Natural killer cell (primary cell): ENCODE measurements around the gene UBR2. TPM values are rescaled to one million over a fixed set of nuclear protein-coding genes. Genes with fewer than 3 reads are reported as not detected.

Experiments
- ATAC-seq, 3 donors: fragments of 150-1000 bp in 2 of 3; fragments of 200-7000 bp in 1 of 3; cut with Tn5 transposase; 1 replicate in 1 of 3; 2 replicates in 2 of 3; pipeline ENCODE4 v1.10.0; 2021; ENCODE audit warnings: mild to moderate bottlenecking in 2 of 3, moderate library complexity in 2 of 3
- DNase-seq, 2 donors: peaks; one replicate each; pipeline versions ENCODE4 v3.0.0 to v3.0.0-alpha.2; 2013 to 2021; ENCODE audit warnings: mixed read lengths in 1 of 2
- H3K27ac ChIP-seq: one replicate; pipeline ENCODE4 v1.5.1; 2013; ENCODE audit warnings: mild to moderate bottlenecking, low read length
- H3K27me3 ChIP-seq: one replicate; pipeline ENCODE4 v1.6.1; 2013; ENCODE audit warnings: low read length; ENCODE audit not compliant: control insufficient read depth, insufficient read depth
- H3K36me3 ChIP-seq: one replicate; pipeline ENCODE4 v1.6.1; 2013; ENCODE audit warnings: low read length; ENCODE audit not compliant: control insufficient read depth, insufficient read depth
- H3K4me1 ChIP-seq: one replicate; pipeline ENCODE4 v1.6.1; 2013; ENCODE audit warnings: low read length; ENCODE audit not compliant: control insufficient read depth, insufficient read depth
- H3K4me3 ChIP-seq: one replicate; pipeline ENCODE4 v1.5.1; 2013; ENCODE audit warnings: low read length
- H3K9me3 ChIP-seq: one replicate; pipeline ENCODE4 v1.6.1; 2013; ENCODE audit warnings: low read length; ENCODE audit not compliant: control insufficient read depth, insufficient read depth
- H3K27ac Mint-ChIP-seq, 2 donors: one replicate each; pipeline ENCODE4 v1.8.0; 2022; ENCODE audit warnings: mild to moderate bottlenecking in 2 of 2, mixed read lengths in 2 of 2, moderate library complexity in 1 of 2
- H3K27me3 Mint-ChIP-seq, 2 donors: one replicate each; pipeline ENCODE4 v1.8.0; 2022; ENCODE audit warnings: low read depth in 2 of 2, mixed read lengths in 2 of 2
- H3K36me3 Mint-ChIP-seq: one replicate; pipeline ENCODE4 v1.8.0; 2022; ENCODE audit warnings: mixed read lengths
- H3K4me1 Mint-ChIP-seq, 2 donors: one replicate each; pipeline ENCODE4 v1.8.0; 2022; ENCODE audit warnings: mixed read lengths in 2 of 2
- H3K4me3 Mint-ChIP-seq: one replicate; pipeline ENCODE4 v1.8.0; 2022; ENCODE audit warnings: mild to moderate bottlenecking, moderate library complexity, mixed read lengths
- H3K9me3 Mint-ChIP-seq, 2 donors: one replicate each; pipeline ENCODE4 v1.8.0; 2022; ENCODE audit warnings: mixed read lengths in 2 of 2
- WGBS: methylation state at CpG from one replicate; pipeline ENCODE4 v1.1.7; 2013; ENCODE audit warnings: missing lambda C conversion rate; ENCODE audit not compliant: insufficient coverage; 5-methylcytosine and 5-hydroxymethylcytosine counted together
- intact Hi-C: fragments of 100-400 bp; cut with micrococcal nuclease; formaldehyde crosslinking; loops from one replicate; pipeline ENCODE4 v1.14.2; 2022
- total RNA-seq, 4 donors: library from RNA; stranded (reverse); fragments of 120-200 nt in 1 of 4; gene quantifications; one replicate each; pipeline versions ENCODE4 v1.2.3 to v1.2.4, GENCODE V29; 2013 to 2022
- TF ChIP-seq, protein P1 (sequence below): fragments of 200-600 bp; IDR thresholded peaks from one replicate; pipeline ENCODE4 v1.8.0; 2022; ENCODE audit warnings: antibody characterized with exemption

Gene UBR2
- total RNA-seq, 3 donors from 2014 or later (not counting 1 experiment from before 2014, with no cell fraction given): 44.9 to 57.3 (median 53.2) TPM

DNA sequence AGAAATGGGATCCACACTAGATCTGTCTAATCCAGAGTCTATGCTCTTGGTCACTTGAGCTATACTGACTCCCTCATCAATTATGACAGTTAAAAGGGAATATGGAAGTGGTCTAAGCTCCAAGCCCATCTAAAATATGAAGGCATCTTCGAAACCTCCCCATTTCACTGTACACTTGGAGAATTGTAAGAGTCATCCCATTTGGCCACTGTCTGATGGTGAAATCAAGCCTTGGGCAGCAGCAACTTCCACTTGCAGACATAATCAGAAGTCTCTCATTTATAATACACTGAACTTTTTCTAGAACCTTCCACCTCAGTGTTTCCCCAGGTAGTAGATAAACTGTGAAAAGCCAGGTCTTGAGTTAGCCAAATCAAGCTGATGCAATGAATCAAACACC lies 26.3 kb upstream of the UBR2 start:
- H3K27ac ChIP-seq: no peak overlapping the region
- H3K4me1 Mint-ChIP-seq: no peaks in the 10 kb centered on the region
- H3K36me3 ChIP-seq: no peaks in the 10 kb centered on the region
- no peaks in the 10 kb centered on the region for H3K9me3 Mint-ChIP-seq
- peaks cover 9 to 21% of the 10 kb centered on the region in 2 donors for H3K27me3 Mint-ChIP-seq
- no peak overlapping the region for H3K4me3 Mint-ChIP-seq
- H3K27me3 ChIP-seq: no peaks in the 10 kb centered on the region
- intact Hi-C loops: no loop called here
- H3K9me3 ChIP-seq: no peaks in the 10 kb centered on the region
- H3K36me3 Mint-ChIP-seq: no peaks in the 10 kb centered on the region
- H3K27ac Mint-ChIP-seq: no peak overlapping the region
- 86% methylated on average over 1 of the region's 1 CpG for WGBS
- TF ChIP-seq, protein P1, sequence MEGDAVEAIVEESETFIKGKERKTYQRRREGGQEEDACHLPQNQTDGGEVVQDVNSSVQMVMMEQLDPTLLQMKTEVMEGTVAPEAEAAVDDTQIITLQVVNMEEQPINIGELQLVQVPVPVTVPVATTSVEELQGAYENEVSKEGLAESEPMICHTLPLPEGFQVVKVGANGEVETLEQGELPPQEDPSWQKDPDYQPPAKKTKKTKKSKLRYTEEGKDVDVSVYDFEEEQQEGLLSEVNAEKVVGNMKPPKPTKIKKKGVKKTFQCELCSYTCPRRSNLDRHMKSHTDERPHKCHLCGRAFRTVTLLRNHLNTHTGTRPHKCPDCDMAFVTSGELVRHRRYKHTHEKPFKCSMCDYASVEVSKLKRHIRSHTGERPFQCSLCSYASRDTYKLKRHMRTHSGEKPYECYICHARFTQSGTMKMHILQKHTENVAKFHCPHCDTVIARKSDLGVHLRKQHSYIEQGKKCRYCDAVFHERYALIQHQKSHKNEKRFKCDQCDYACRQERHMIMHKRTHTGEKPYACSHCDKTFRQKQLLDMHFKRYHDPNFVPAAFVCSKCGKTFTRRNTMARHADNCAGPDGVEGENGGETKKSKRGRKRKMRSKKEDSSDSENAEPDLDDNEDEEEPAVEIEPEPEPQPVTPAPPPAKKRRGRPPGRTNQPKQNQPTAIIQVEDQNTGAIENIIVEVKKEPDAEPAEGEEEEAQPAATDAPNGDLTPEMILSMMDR: no peak
- DNase-seq: no peak
- no peak overlapping the region for H3K4me3 ChIP-seq
- H3K4me1 ChIP-seq: no peaks in the 10 kb centered on the region
- ATAC-seq: no peak

DNA sequence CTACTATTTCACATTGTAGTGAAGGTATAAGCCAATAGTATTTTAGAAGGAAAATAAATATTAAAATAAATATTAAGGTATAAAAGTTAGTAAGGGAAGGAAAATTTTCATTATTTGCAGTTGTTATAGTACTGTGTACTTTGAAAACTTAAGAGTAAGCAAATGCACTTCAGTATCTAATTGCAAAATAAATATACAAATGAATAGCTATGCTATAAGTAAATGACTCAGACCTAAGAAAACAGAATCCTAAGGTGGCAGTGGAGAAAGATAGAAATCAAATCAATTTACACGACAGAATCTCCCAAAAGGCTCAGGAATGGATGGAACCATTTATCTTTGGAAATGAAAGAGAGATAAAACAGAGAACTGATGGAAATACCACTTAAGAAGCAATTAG lies 24.7 kb upstream of the UBR2 start:
- WGBS: 100% methylated on average over 1 of the region's 1 CpG
- no peak overlapping the region for H3K27ac ChIP-seq
- no peaks in the 10 kb centered on the region for H3K9me3 ChIP-seq

DNA sequence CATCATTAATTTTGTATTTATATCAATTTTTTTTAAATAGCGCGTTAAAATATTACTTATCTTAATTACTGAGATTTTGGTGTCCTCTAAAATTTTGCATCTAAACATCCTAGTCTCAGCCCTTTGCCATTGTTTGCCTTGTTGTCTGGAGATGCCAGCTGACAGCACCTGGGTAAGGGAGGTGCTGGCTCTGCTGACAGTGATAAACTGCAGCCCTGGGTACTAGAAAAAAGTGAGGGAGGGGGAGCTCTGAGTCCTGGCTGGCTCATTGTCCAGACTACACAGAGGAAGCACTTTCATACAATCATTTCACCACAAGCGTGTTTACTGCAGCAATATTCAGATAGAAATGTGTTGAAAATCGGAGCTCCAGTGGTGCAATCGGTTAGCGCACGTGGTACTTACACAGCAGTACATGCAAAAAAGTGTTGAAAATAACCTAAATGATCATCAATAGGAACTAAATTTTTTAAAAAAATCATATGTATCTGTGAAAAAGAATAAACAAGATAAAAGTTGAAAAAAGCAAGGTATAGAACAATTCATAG lies 18.5 kb upstream of the UBR2 start:
- no peak for DNase-seq
- Histone ChIP-seq H3K36me3 (no peaks in the 10 kb centered on the region), H3K4me3 (no peak overlapping the region), H3K9me3 (no peaks in the 10 kb centered on the region), H3K4me1 (peaks cover 12% of the 10 kb centered on the region), H3K27ac (no peak overlapping the region), H3K27me3 (peaks cover 3% of the 10 kb centered on the region)
- ATAC-seq: no peak
- WGBS: 98% methylated on average over 5 of the region's 7 CpGs
- Mint-ChIP-seq H3K27me3 (peaks cover 14 to 19% of the 10 kb centered on the region in 2 donors), H3K4me3 (no peak overlapping the region), H3K4me1 (peaks cover 8 to 12% of the 10 kb centered on the region in 2 donors), H3K27ac (no peak overlapping the region), H3K9me3 (no peaks in the 10 kb centered on the region), H3K36me3 (no peaks in the 10 kb centered on the region)
- TF ChIP-seq, protein P1: no peak
- intact Hi-C loops: loop anchor here (5.0 to 10.0 kb wide), 4 partner anchors 238 to 760 kb away; partner anchors contain the start of genes MRPS10, PRICKLE4 and TOMM6

More for the DNA sequence above, 24.7 kb upstream of the UBR2 start:
- no peak overlapping the region for H3K27ac Mint-ChIP-seq
- ATAC-seq (no peak), DNase-seq (no peak)
- no peaks in the 10 kb centered on the region for H3K4me1 Mint-ChIP-seq
- Histone ChIP-seq H3K4me1 (no peaks in the 10 kb centered on the region), H3K27me3 (no peaks in the 10 kb centered on the region), H3K36me3 (no peaks in the 10 kb centered on the region), H3K4me3 (no peak overlapping the region)
- TF ChIP-seq, protein P1: no peak
- H3K36me3 Mint-ChIP-seq: no peaks in the 10 kb centered on the region
- intact Hi-C loops: no loop called here
- peaks cover 9 to 21% of the 10 kb centered on the region in 2 donors for H3K27me3 Mint-ChIP-seq
- no peaks in the 10 kb centered on the region for H3K9me3 Mint-ChIP-seq
- no peak overlapping the region for H3K4me3 Mint-ChIP-seq
